Right hindlimb (tissue), 1 donor: ENCODE data around the gene SLITRK5.

Experiments used
- DNase-seq: peaks from one replicate; pipeline ENCODE4 v3.0.0-alpha.2; 2018

The SLITRK5 gene

DNA sequence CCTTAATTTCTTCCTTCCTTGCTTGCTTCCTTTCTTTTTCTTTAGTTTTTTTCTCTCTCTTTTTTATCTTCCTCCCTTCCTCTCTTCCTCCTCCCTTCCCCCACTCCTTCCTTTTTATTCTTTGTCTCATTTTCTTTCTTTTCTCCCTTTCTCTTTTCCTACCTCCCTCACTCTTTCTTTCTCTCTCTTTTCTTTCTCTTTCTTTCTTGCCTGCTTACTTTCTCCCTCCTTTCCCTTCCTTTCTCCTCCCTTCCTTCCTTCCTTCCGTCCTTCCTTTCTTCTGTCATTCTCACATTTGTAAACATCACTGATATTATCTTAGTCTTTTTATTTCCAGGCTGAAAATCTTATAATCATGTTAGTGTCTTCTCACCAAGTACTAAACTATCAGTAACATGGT is 38.8 kb downstream of the SLITRK5 start:
- DNase-seq: no peak

DNA sequence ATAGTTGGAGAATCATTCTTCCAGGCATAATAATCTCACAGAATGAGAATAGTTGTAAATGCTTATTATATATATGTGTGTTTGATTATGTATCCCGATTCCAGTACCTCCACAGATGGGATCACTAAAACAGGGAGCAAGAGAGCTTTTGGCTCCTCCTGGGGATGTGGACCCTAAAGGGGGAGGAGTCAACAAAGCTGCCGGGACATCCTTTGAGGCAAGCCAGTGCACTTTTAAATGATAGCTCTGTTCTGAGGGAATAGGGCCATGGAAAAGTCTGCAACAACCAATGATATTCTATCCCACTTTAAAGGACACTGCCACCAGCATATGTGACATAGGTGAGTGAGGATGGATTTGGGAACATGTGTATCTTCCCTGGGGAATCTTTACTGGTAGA is 40.8 kb downstream of the SLITRK5 start:
- DNase-seq: no peak
